Mesenchymal stem cell (in vitro differentiated cells and primary cell): Measurements from ENCODE around the gene OSBPL9.

Source experiments
- DNase-seq: peaks from one replicate; pipeline ENCODE4 v3.0.0-alpha.2; 2013
- H2AFZ ChIP-seq: one replicate; pipeline ENCODE4 v1.6.1; 2013; ENCODE audit warnings: low read depth, mild to moderate bottlenecking, control low read depth, inconsistent platforms, low read length, moderate library complexity
- H2AK5ac ChIP-seq: 2 replicates; pipeline ENCODE4 v1.6.1; 2013; ENCODE audit warnings: low read length, moderate library complexity, mild to moderate bottlenecking, inconsistent platforms; ENCODE audit not compliant: severe bottlenecking
- H2BK120ac ChIP-seq: one replicate; pipeline ENCODE4 v1.6.1; 2013; ENCODE audit warnings: low read depth, mild to moderate bottlenecking, inconsistent platforms, low read length, moderate library complexity
- H2BK12ac ChIP-seq, 2 experiments: one replicate each; pipeline ENCODE4 v1.6.1; 2013; ENCODE audit warnings: inconsistent platforms in 2 of 2, low read length in 2 of 2, mild to moderate bottlenecking in 2 of 2, moderate library complexity in 2 of 2, control low read depth in 1 of 2
- H2BK15ac ChIP-seq: one replicate; pipeline ENCODE4 v1.6.1; 2013; ENCODE audit warnings: mild to moderate bottlenecking, low read depth, inconsistent platforms; ENCODE audit not compliant: poor library complexity, severe bottlenecking
- H2BK5ac ChIP-seq: 2 replicates; pipeline ENCODE4 v1.6.1; 2013; ENCODE audit warnings: low read depth, mild to moderate bottlenecking, low read length, control low read depth, inconsistent platforms; ENCODE audit not compliant: poor library complexity, severe bottlenecking
- H3K14ac ChIP-seq, 2 experiments: one replicate each; pipeline ENCODE4 v1.6.1; 2013; ENCODE audit warnings: inconsistent platforms in 2 of 2, low read length in 2 of 2, control low read depth in 1 of 2, mild to moderate bottlenecking in 1 of 2, moderate library complexity in 1 of 2
- H3K18ac ChIP-seq, 2 experiments: one replicate each; pipeline ENCODE4 v1.6.1; 2013; ENCODE audit warnings: inconsistent platforms in 2 of 2, low read length in 2 of 2, control low read depth in 1 of 2, low read depth in 1 of 2, mild to moderate bottlenecking in 1 of 2
- H3K23ac ChIP-seq, 2 experiments: one replicate each; pipeline ENCODE4 v1.6.1; 2013; ENCODE audit warnings: inconsistent platforms in 2 of 2, low read length in 2 of 2, mild to moderate bottlenecking in 2 of 2, moderate library complexity in 2 of 2, control low read depth in 1 of 2
- H3K27ac ChIP-seq: 2 replicates; pipeline ENCODE4 v1.5.1; 2013; ENCODE audit warnings: mild to moderate bottlenecking, moderate library complexity, low read length, control low read depth, inconsistent platforms; ENCODE audit not compliant: poor library complexity, severe bottlenecking
- H3K27me3 ChIP-seq, 2 experiments: 2 replicates each; pipeline versions ENCODE4 v1.6.1 to v1.7.0; 2013; ENCODE audit warnings: low read length in 2 of 2, mild to moderate bottlenecking in 2 of 2, moderate library complexity in 2 of 2, control low read depth in 1 of 2, inconsistent platforms in 1 of 2; ENCODE audit not compliant: control insufficient read depth in 1 of 2, insufficient read depth in 1 of 2
- H3K36me3 ChIP-seq, 2 experiments: 2 replicates each; pipeline versions ENCODE4 v1.6.1 to v1.7.0; 2013; ENCODE audit warnings: low read length in 2 of 2, control low read depth in 1 of 2, inconsistent platforms in 1 of 2, low read depth in 1 of 2, mild to moderate bottlenecking in 1 of 2; ENCODE audit not compliant: insufficient read depth in 2 of 2, control insufficient read depth in 1 of 2
- H3K4ac ChIP-seq, 2 experiments: one replicate each; pipeline ENCODE4 v1.6.1; 2013; ENCODE audit warnings: inconsistent platforms in 2 of 2, low read length in 2 of 2, mild to moderate bottlenecking in 2 of 2, moderate library complexity in 2 of 2, control low read depth in 1 of 2, low read depth in 1 of 2
- H3K4me1 ChIP-seq: 2 replicates; pipeline ENCODE4 v1.6.1; 2013; ENCODE audit warnings: low read depth, low read length, control low read depth; ENCODE audit not compliant: control insufficient read depth, insufficient read depth
- H3K4me2 ChIP-seq: 2 replicates; pipeline ENCODE4 v1.6.1; 2013; ENCODE audit warnings: low read length, mild to moderate bottlenecking, inconsistent platforms; ENCODE audit not compliant: poor library complexity, severe bottlenecking
- H3K4me3 ChIP-seq, 2 experiments: 2 replicates each; pipeline versions ENCODE4 v1.5.1 to v1.7.0; 2013; ENCODE audit warnings: low read length in 2 of 2, mild to moderate bottlenecking in 2 of 2, control low read depth in 1 of 2, low read depth in 1 of 2; ENCODE audit not compliant: insufficient read depth in 1 of 2
- H3K79me1 ChIP-seq: replicated peaks from 2 replicates; pipeline ENCODE4 v1.6.1; 2013; ENCODE audit warnings: mild to moderate bottlenecking, control low read depth, low read length, inconsistent platforms; ENCODE audit not compliant: poor library complexity, severe bottlenecking
- H3K9ac ChIP-seq: 2 replicates; pipeline ENCODE4 v1.7.0; 2013; ENCODE audit warnings: mild to moderate bottlenecking, low read length, moderate library complexity
- H3K9me3 ChIP-seq: 2 replicates; pipeline ENCODE4 v1.7.0; 2013; ENCODE audit warnings: mild to moderate bottlenecking, low read length; ENCODE audit not compliant: control insufficient read depth
- H4K8ac ChIP-seq: one replicate; pipeline ENCODE4 v1.6.1; 2013; ENCODE audit warnings: inconsistent platforms, mild to moderate bottlenecking, low read length, moderate library complexity
- H4K91ac ChIP-seq: one replicate; pipeline ENCODE4 v1.6.1; 2013; ENCODE audit warnings: mild to moderate bottlenecking, low read length, inconsistent platforms
- WGBS: methylation state at CpG from one replicate; pipeline ENCODE4 v1.1.7; 2013; ENCODE audit warnings: mixed read lengths; 5-methylcytosine and 5-hydroxymethylcytosine counted together

Gene OSBPL9

DNA sequence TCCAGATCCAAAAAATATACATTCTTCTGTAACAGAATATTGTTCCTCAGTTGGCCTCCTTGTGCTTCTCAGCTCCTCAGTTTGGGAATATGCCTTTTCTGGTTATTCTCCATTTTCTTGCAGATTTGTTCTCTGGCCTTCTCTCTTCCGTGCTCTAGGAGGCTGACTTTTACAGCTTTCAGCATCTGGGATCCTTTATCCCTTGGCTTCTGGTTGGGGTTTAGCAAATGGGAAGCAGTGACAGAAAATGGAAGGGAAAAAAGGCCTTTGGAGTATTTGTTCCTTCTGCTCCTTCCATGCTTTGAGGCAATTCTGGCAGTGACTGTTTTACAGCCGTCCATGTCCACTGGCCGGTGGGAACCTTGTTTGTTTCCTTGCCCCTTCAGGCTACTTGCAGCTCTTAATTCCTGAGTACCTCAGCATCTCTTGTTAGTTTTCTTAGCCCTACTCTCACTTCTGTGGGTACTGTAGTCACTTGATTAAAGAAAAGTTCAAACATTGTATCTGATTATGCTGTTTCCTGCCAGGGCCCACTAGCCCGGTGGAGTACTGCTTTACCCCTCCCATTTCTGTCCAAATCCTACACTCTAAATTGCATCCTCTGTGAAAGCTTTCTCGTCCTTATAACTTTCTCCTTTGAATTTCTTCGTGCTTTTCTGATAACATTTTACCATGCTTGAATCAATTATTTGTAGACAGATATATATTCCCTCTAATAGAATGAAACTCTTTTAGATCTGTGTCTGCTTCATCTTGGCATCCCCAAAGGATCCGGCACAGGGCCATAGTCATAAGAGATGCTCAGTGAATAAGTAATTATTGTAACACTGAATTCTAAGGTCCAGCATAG, 118.2 kb downstream of the OSBPL9 start:
- H3K27ac ChIP-seq = no peak overlapping the region
- no peaks in the 10 kb centered on the region for H3K27me3 ChIP-seq
- H3K9me3 ChIP-seq = no peaks in the 10 kb centered on the region
- peaks cover 9% of the 10 kb centered on the region for H3K79me1 ChIP-seq
- no peak overlapping the region for H4K8ac ChIP-seq
- H2BK12ac ChIP-seq = no peak overlapping the region
- no peak overlapping the region for H3K4me2 ChIP-seq
- no peak overlapping the region for H3K4me3 ChIP-seq
- no peaks in the 10 kb centered on the region for H3K36me3 ChIP-seq
- peak overlapping the region; percentile 28 for H3K9ac ChIP-seq
- WGBS = 44% methylated on average over 5 of the region's 7 CpGs
- H3K14ac ChIP-seq = no peak overlapping the region
- no peak overlapping the region for H3K4ac ChIP-seq
- peaks cover 7% of the 10 kb centered on the region for H3K4me1 ChIP-seq
- no peak overlapping the region for H3K23ac ChIP-seq
- H2BK5ac ChIP-seq = no peak overlapping the region
- no peak overlapping the region for H2BK120ac ChIP-seq
- H2AFZ ChIP-seq = no peak overlapping the region
- no peak overlapping the region for H4K91ac ChIP-seq
- DNase-seq = no peak
- no peak overlapping the region for H3K18ac ChIP-seq
- H2AK5ac ChIP-seq = no peak overlapping the region
- no peak overlapping the region for H2BK15ac ChIP-seq

GRCh38 chr1:51735746-51736254, 118.9 kb downstream of the OSBPL9 start:
- Histone ChIP-seq H3K23ac (no peak overlapping the region), H3K14ac (no peak overlapping the region), H3K9ac (peak overlapping the region; percentile 28), H3K18ac (no peak overlapping the region), H2BK120ac (no peak overlapping the region), H3K4ac (no peak overlapping the region), H3K27me3 (no peaks in the 10 kb centered on the region), H3K4me3 (no peak overlapping the region), H3K4me2 (no peak overlapping the region), H2AFZ (no peak overlapping the region), H4K91ac (no peak overlapping the region), H3K4me1 (peaks cover 7% of the 10 kb centered on the region), H3K79me1 (peaks cover 9% of the 10 kb centered on the region), H4K8ac (no peak overlapping the region), H2AK5ac (no peak overlapping the region), H3K36me3 (no peaks in the 10 kb centered on the region), H2BK12ac (no peak overlapping the region), H3K27ac (no peak overlapping the region), H2BK5ac (no peak overlapping the region), H2BK15ac (no peak overlapping the region), H3K9me3 (no peaks in the 10 kb centered on the region)
- DNase-seq = no peak
- 62% methylated on average over 2 of the region's 5 CpGs for WGBS

GRCh38 chr1:51736702-51737101, 119.8 kb downstream of the OSBPL9 start:
- Histone ChIP-seq H3K27me3 (no peaks in the 10 kb centered on the region), H3K4me1 (peaks cover 3% of the 10 kb centered on the region), H3K18ac (no peak overlapping the region), H2BK15ac (no peak overlapping the region), H4K91ac (no peak overlapping the region), H3K36me3 (no peaks in the 10 kb centered on the region), H3K23ac (no peak overlapping the region), H3K9me3 (no peaks in the 10 kb centered on the region), H3K4me3 (no peak overlapping the region), H3K4ac (no peak overlapping the region), H2AK5ac (no peak overlapping the region), H3K14ac (no peak overlapping the region), H2BK12ac (no peak overlapping the region), H2BK5ac (no peak overlapping the region), H3K27ac (no peak overlapping the region), H3K9ac (no peak overlapping the region), H2BK120ac (no peak overlapping the region), H2AFZ (no peak overlapping the region), H4K8ac (no peak overlapping the region), H3K4me2 (no peak overlapping the region), H3K79me1 (peaks cover 6% of the 10 kb centered on the region)
- peak; percentile 50 for DNase-seq

- H2BK12ac ChIP-seq = no peak overlapping the region
- H3K4me3 ChIP-seq = no peak overlapping the region
- no peak overlapping the region for H2AK5ac ChIP-seq
- no peak overlapping the region for H3K4me2 ChIP-seq
- no peak overlapping the region for H2BK5ac ChIP-seq
- no peak overlapping the region for H4K8ac ChIP-seq
- no peak overlapping the region for H2AFZ ChIP-seq
- H3K36me3 ChIP-seq = no peaks in the 10 kb centered on the region
- no peaks in the 10 kb centered on the region for H3K4me1 ChIP-seq
- 100% methylated on average over 2 of the region's 3 CpGs for WGBS
- no peak overlapping the region for H3K9ac ChIP-seq
- no peak overlapping the region for H2BK15ac ChIP-seq
- H4K91ac ChIP-seq = no peak overlapping the region
- H2BK120ac ChIP-seq = no peak overlapping the region
- no peak overlapping the region for H3K14ac ChIP-seq
- no peak overlapping the region for H3K18ac ChIP-seq
- no peak overlapping the region for H3K27ac ChIP-seq
- H3K27me3 ChIP-seq = no peaks in the 10 kb centered on the region
- no peaks in the 10 kb centered on the region for H3K9me3 ChIP-seq
- no peak overlapping the region for H3K4ac ChIP-seq
- H3K23ac ChIP-seq = no peak overlapping the region
- no peak for DNase-seq
- peaks cover 8% of the 10 kb centered on the region for H3K79me1 ChIP-seq
These were observed 121.8 kb downstream of the OSBPL9 start for GRCh38 chr1:51738681-51739080.
